Progenitor cell of endocrine pancreas (in vitro differentiated cells): ENCODE measurements around the gene LRRC75A. TPM values are rescaled to one million over a fixed set of nuclear protein-coding genes. Genes with fewer than 3 reads are reported as not detected.
"Not testable (repeated sequence)": the region's sequence is repeated elsewhere in the genome, so short reads cannot be mapped to it uniquely, and the experiment has no call there.

ENCODE experiments used
- DNase-seq: peaks from one replicate; pipeline ENCODE4 v3.0.0; 2021; ENCODE audit warnings: low spot score; ENCODE audit not compliant: unreplicated experiment
- H3K27ac Mint-ChIP-seq: 2 replicates; pipeline ENCODE4 v1.8.0; 2021; ENCODE audit warnings: mild to moderate bottlenecking, moderate library complexity, mixed read lengths
- H3K27me3 Mint-ChIP-seq: 2 replicates; pipeline ENCODE4 v1.8.0; 2021; ENCODE audit warnings: mixed read lengths
- H3K36me3 Mint-ChIP-seq: 2 replicates; pipeline ENCODE4 v1.8.0; 2022; ENCODE audit warnings: mixed read lengths; ENCODE audit not compliant: insufficient read depth
- H3K4me1 Mint-ChIP-seq: 2 replicates; pipeline ENCODE4 v1.8.0; 2021; ENCODE audit warnings: low read depth, mixed read lengths
- H3K4me3 Mint-ChIP-seq: 2 replicates; pipeline ENCODE4 v1.8.0; 2021; ENCODE audit warnings: low read depth, mild to moderate bottlenecking, moderate library complexity, mixed read lengths
- H3K9me3 Mint-ChIP-seq: 2 replicates; pipeline ENCODE4 v1.8.0; 2021; ENCODE audit warnings: low read depth, mixed read lengths
- CTCF ChIP-seq: fragments of 200-600 bp; sonication (generic); IDR thresholded peaks from one replicate; pipeline ENCODE4 v1.5.0; 2021; ENCODE audit warnings: antibody characterized with exemption, mild to moderate bottlenecking; ENCODE audit not compliant: unreplicated experiment
- total RNA-seq: library from RNA; stranded (reverse); gene quantifications from 2 replicates; pipeline ENCODE4 v1.2.1, GENCODE V29; 2021

Gene LRRC75A
- total RNA-seq, 1 donor from 2014 or later: 9.7 TPM

- DNase-seq: no peak
- no peak overlapping the region for H3K27ac Mint-ChIP-seq
Observed at GRCh38 chr17:16459855-16460550, 32.0 kb downstream of the LRRC75A start.

GRCh38 chr17:16459271-16459670, 32.7 kb downstream of the LRRC75A start:
- Mint-ChIP-seq H3K36me3 (peaks cover 2% of the 10 kb centered on the region), H3K27ac (no peak overlapping the region), H3K27me3 (no peaks in the 10 kb centered on the region), H3K9me3 (no peaks in the 10 kb centered on the region), H3K4me1 (peaks cover 7% of the 10 kb centered on the region), H3K4me3 (no peak overlapping the region)
- DNase-seq: no peak
- no peak for TF ChIP-seq CTCF

More at GRCh38 chr17:16459855-16460550, 32.0 kb downstream of the LRRC75A start:
- H3K4me1 Mint-ChIP-seq: peaks cover 7% of the 10 kb centered on the region
- no peaks in the 10 kb centered on the region for H3K9me3 Mint-ChIP-seq
- no peak overlapping the region for H3K4me3 Mint-ChIP-seq
- peaks cover 2% of the 10 kb centered on the region for H3K36me3 Mint-ChIP-seq
- H3K27me3 Mint-ChIP-seq: no peaks in the 10 kb centered on the region
- TF ChIP-seq CTCF: no peak

DNA sequence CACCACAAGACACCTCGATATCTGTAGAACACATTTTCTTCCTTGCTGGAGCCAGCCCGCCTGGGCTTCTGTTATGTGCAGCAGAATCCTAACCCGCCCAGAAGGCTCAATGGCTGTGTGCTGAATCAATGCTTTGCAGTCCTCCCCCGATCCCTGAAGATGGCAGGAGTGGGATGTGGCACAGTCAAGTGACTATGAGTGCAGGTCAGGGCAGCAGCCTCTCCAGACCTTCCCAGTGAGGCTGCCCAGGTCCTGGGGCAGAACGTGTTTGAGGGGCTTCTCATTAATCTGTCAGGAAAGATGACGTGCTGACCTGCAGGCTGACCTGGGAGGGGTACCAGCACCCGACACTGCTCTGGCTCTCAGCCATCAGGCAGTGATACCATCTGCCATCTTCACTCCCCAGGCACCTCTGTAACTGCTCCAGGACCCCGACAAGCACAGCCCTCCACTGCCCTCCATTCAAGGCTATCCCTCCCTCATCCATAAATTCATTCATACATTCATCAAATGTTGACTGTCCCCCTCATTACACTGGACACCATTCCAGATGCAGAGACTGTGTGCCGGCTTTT, 35.2 kb downstream of the LRRC75A start:
- TF ChIP-seq CTCF: no peak
- Mint-ChIP-seq H3K36me3 (peaks cover 2% of the 10 kb centered on the region), H3K9me3 (no peaks in the 10 kb centered on the region), H3K27ac (no peak overlapping the region), H3K4me1 (peaks cover 7% of the 10 kb centered on the region), H3K4me3 (no peak overlapping the region), H3K27me3 (no peaks in the 10 kb centered on the region)
- no peak for DNase-seq

DNA sequence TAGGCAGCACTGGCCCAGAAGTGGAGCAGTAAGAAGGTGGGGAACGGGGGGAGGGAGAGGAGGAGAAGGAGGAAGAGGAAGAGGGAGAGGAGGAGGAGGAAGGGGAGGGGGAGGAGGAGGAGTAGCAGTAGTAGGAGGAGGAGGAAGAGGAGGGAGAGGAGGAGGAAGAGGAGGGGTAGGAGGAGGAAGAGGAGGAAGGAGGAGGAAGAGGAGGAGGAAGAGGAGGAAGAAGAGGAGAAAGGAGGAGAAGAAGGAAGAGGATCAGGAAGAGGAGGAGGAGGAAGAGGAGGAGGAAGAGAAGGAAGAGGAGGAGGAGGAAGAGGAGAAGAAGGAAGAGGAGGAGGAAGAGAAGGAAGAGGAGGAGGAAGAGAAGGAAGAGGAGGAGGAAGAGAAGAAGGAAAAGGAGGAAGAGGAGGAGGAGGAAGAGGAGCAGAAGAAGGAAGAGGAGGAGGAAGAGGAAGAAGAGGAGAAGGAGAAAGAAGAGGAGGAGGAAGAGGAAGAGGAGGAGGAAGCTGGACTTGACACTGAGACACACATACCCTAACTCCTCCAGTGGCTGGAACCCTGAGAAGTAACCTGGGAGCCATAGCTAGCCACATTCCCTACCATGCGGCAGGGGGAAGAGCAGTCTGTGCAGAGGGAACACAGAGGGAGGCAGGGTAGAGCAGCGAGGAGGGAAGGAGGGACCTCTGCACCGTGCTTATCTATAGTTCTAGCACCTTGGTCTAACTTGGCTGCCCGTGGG, 35.8 kb downstream of the LRRC75A start:
- no peak for TF ChIP-seq CTCF
- Mint-ChIP-seq H3K4me1 (peaks cover 7% of the 10 kb centered on the region), H3K27ac (no peak overlapping the region), H3K36me3 (peaks cover 2% of the 10 kb centered on the region), H3K27me3 (no peaks in the 10 kb centered on the region), H3K4me3 (no peak overlapping the region), H3K9me3 (no peaks in the 10 kb centered on the region)
- no peak for DNase-seq

DNA sequence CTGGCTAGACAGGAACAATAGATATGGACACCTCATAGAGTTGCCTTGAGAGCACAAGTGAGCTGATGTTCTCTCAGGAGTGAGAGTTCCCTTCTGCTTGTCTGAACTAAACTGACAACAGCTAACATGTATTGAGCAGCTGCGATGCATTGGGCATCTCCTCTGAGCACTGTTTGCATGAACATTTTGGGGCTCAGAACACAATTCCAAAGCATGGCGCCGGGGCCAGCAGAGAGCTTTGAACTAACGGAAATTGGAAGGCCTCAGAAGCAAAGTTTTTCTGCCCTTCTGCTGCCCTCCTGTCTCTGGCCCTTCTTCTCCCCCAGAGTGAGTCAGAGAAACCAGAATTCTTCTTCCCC, 38.5 kb downstream of the LRRC75A start:
- Mint-ChIP-seq H3K9me3 (no peaks in the 10 kb centered on the region), H3K27ac (no peak overlapping the region), H3K4me3 (no peak overlapping the region)

GRCh38 chr17:16452268-16452667, 39.7 kb downstream of the LRRC75A start:
- H3K4me3 Mint-ChIP-seq, H3K27ac Mint-ChIP-seq, H3K36me3 Mint-ChIP-seq, H3K27me3 Mint-ChIP-seq, H3K4me1 Mint-ChIP-seq, DNase-seq, H3K9me3 Mint-ChIP-seq: not testable (repeated sequence)

More for the DNA sequence above, 38.5 kb downstream of the LRRC75A start:
- Mint-ChIP-seq H3K36me3 (peaks cover 4% of the 10 kb centered on the region), H3K27me3 (no peaks in the 10 kb centered on the region), H3K4me1 (no peaks in the 10 kb centered on the region)
- no peak for TF ChIP-seq CTCF
- DNase-seq: no peak
